GM19023 (cell line): ENCODE results near the gene DYNLT4.
A peak's percentile ranks its signal among the peaks of the same experiment; 100 is the strongest.
"Not testable (repeated sequence)": the region's sequence is repeated elsewhere in the genome, so short reads cannot be mapped to it uniquely, and the experiment has no call there.

Source experiments
- ATAC-seq: cut with Tn5 transposase; IDR thresholded peaks from one replicate; pipeline ENCODE4 v1.9.1; 2021; ENCODE audit warnings: mild to moderate bottlenecking, moderate library complexity; ENCODE audit not compliant: unreplicated experiment

Gene DYNLT4

DNA sequence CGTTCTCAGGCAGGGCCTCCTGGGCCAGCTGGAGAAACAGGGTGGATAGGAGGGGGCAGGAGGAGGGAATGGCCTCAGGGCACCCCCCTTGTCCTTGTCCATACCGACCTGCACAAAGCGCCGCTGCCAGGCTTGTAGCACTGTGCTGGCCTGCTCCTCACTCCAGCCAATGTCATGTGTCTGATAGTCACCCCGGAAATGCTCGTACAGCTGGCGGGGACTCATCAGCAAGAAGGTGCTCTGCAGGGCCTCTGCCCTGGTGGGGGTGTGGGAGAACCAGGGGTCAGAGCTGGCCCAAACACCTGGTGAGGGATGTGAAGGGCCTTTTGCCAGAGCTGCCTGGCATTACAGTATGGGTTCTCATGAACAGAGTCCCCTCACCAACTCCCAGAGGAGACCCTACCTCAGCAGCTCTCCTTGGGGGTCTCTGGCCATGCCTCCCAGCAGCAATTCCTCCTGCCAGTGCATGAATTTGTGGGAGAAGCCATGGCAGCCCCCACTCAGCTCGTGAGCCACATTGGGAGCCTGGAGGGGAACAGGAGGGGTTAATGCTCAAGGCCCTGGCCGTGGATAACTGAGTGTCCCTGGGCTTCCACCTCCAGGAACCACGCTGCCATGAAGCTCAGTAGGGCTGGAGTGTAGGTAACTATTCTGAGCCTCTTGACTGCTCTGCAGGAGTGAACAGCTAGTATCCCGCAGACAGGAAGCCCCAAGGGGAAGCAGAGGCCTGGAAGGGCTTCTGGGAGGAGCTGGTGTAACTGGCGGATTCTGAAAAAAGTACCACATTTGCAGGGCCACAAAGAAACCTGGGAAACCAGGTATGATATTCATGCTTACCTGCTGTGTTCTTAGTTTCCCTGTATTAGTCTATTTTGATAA, 22.6 kb upstream of the DYNLT4 start:
- ATAC-seq: no peak

DNA sequence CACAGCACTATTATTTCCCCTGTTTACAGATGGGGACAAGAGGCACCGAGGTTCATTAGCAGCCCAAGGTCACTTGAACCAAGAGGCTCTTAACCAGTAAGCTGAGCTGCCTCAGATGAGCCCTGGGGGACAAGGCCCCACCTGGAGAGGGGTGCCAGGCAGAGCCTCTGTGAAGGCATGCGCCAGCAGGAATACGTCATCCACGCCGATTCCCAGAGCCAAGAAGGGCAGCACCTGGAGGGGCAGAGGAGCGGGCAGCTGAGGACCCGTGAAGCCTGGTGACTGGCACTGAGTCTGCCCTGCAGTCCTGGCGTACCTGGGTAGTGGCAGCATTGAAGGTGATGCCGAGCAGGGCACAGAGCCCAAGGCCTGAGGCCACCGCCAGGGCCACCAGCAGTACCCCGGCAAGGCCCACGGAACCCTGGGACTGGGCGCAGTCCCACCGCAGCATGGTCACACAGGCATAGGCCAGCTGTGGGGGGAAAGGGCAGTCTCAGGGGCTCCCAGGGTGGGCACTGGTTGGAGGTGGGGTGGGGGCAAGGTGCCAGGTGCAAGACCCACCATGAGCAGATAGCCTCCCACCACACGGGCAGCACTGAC, 21.8 kb upstream of the DYNLT4 start:
- no peak for ATAC-seq

DNA sequence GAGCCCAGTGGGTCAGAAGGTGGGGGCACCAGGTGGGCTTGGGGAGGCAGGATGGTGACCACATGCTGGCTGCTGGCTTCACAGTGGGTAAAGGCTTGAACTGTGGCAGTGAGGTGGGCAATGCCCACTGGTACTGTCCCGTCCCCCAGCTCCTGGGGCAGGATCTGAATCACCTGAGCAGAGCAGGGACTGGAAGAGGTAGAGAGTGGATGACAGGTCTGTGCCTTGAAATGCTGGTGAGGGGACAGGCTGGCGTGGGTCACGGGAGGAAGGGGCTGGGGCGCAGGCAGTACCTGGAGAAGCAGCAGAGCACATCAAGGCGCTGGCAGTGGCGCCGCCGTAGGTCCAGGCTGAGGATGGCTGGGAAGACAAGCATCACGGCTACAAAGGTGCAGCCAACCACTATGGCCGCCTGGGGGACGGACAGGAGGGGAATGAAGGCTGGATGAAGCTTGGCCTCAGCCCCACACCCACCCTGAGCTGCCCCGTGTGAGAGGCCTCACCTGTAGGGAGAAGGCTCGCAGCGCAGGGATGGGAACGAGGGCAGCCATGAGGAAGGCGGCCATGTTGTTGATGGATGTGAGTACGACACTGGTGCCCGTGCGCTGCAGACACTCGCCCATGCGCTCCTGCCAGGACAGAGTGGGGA, 21.0 kb upstream of the DYNLT4 start:
- no peak for ATAC-seq

DNA sequence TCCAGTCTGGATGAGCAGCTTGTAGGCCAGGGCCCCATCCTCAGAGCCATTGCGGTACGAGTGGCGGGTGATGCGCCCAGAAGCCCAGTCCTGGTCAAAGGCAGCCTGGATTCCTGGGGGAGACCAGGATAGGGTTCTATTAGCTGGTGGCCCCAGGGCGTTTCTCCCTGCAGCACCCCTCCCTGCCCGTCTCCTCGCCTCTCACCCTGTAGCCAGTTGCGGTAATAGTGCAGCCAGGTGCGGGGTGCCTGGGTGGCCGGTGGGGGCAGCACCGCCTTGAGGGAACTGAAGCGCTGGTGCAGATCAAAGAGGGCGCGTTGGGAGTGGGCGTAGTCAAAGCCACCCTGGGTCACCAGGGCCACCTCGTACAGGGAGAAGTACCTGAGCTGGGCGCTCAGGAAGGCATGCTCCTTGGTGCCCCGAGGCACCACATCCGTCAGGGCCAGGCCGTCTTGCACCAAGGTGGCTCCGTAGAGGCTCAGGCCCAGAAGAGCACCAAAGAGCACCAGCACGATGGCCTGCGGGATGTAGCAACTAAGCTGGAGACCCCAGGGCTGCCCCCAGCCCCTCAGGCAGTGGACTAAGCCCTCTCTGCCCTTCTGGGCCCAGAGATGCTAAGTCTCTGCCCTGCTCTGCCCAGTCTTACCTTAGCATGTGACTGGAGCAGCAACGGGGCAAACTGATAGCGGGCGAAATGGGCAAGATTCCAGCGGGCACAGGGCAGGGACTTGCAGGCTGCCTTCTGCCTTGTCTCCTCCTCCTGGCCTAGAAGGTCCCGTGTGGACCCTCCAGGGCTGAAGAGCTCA, 20.2 kb upstream of the DYNLT4 start:
- no peak for ATAC-seq

- no peak for ATAC-seq
Observed at GRCh38 chr1:44826375-44827196, 19.4 kb upstream of the DYNLT4 start.

- ATAC-seq: not testable (repeated sequence)
Observed at GRCh38 chr1:44824392-44824791, 17.2 kb upstream of the DYNLT4 start.

DNA sequence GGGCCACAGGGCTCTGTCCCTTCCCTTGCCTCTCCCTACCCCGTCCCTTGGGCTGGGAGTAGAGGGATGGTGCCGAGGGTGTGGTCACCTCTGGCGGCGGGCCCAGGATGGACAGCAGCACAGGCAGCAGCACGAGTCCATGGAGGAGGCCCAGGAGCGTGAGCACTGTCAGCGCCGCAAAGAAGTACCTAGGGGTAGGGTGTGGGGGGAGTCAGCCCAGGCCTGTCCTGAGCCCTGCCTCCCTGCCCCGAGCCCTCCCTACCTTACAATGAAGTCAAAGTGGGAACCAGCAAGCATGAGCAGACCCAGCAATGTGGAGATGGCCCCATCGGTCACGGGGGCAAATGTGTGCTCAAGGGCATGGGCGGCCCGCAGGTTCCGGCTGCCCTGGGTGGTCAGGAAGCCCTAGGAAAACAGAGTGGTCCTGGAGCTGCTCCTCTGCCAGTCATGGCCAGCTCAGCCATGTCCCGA, 15.9 kb upstream of the DYNLT4 start:
- no peak for ATAC-seq

- ATAC-seq: no peak
Observed at GRCh38 chr1:44822131-44822701, 15.1 kb upstream of the DYNLT4 start.

DNA sequence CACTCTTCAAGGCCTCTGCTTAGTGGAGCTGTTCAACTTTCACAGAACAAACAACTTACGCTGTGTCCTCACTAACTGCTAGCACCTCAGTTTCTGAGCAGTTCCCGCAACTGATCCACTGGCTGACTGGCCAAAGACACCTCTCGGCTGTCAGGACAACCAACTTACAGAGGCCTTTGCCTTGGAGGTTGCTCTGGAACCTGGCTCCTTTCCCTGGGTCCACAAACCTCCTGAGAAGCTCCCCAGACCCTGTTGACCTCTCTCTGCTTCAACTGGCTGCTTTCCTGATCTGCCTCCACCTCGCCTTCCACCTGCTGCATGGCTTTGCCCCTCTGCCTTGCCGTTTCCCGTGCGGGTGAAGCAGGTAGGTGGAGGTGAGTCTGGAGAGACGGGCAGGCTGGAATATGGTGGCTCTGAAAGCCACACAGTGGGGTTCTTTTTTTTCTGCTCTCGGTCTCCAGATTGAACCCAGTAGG, 14.1 kb upstream of the DYNLT4 start:
- no peak for ATAC-seq

- peak; percentile 18 for ATAC-seq
Observed at GRCh38 chr1:44820328-44821239, 13.4 kb upstream of the DYNLT4 start.

DNA sequence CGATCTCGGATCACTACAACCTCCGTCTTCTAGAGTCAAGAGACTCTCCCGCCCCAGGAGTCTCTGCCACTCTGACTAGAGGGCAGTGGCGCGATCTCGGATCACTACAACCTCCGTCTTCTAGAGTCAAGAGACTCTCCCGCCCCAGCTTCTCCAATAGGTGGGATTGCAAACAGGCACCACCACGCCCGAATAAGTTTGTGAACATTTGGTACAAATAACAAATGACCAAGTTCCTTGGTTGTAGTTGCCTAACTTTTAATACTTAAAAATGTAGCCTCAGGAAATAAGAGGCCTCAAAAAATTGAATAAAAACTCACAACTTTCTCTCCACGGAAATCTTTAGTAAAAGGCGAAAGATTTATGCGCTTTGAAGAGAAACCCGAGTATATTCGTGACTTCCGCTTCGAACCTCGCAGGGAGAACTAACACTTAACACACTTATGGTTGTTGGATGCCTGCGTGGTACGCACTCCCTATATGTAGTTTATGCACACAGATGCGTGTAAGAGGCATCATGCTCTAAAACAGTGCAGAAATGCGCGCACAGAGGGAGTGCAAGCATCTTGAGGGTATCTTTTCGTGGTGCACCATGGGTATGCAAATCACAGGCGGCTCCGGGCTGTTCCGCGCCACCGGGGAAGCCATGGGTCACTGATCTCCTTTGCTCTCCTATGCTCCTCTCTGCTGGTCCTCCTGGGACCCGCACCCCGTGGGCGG, 12.6 kb upstream of the DYNLT4 start:
- ATAC-seq: peak; percentile 84

GRCh38 chr1:44819196-44819607, 12.1 kb upstream of the DYNLT4 start:
- ATAC-seq: no peak

- ATAC-seq: no peak
Observed at GRCh38 chr1:44817771-44818495, 10.8 kb upstream of the DYNLT4 start.

DNA sequence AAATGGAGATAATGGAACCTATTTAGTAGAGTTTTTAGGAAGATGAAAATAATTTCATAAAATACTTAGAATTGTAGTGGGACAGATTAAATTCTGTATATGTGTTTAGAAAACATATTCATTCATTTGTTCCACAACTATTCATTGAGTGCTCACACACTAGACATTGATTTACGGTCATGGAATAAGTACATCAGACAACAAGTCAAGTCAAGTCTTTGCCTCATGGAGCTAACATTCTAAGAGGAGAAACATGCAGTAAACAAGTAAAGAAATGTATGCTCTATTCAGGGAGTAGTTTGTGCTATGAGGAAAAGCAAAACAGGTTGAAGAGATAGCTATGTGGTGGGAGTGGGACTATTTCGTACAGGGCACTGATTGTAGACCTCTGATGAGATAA, 10.2 kb upstream of the DYNLT4 start:
- no peak for ATAC-seq

DNA sequence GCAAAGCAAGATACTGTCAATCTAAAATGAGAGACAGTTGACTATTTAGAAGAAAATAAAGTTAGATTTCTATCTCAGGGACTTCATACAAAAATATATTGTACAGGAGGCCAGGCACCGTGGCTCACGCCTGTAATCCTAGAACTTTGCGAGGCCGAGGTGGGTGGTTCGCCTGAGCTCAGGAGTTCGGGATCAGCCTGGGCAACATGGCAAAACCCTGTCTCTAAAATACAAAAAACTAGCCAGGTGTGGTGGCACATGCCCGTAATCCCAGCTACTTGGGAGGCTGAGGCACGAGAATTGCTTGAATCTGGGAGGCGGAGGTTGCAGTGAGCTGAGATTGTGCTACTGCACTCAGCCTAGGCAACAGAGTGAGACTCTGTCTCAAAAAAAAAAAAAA, 8.8 kb upstream of the DYNLT4 start:
- not testable (repeated sequence) for ATAC-seq

DNA sequence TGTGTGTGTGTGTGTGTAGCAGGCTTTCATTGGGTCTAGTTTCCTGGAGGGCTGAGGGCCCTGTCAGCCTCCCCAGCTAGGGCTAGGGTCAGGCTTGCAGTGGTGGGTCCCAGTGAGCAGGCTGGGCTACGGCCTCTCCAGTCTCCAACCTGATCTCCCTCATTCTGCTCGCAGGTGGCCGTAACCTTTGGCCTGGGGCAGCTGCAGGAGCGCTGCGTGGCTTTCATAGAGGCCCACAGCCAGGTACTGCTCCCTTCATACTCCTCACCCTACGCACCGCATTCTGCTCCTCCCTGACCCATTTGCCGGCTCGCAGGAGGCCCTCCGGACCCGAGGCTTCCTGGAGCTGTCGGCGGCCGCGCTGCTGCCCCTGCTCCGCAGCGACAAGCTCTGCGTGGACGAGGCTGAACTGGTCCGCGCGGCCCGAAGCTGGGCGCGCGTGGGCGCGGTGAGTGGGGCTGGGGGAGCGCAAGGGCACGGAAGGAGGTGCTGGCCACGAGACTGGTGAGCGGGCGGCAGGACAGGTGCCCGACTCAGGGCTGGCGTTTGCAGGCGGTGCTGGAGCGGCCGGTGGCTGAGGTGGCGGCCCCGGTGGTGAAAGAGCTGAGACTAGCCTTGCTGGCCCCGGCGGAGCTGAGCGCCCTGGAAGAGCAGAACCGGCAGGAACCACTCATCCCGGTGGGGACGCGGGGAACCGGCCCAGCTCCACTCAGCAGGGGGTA, 5.8 kb upstream of the DYNLT4 start:
- ATAC-seq: no peak

- no peak for ATAC-seq
Observed at GRCh38 chr1:44811234-44811633, 4.1 kb upstream of the DYNLT4 start.
